GM23248 (cell line): ENCODE measurements around the gene ZC3H4.

ENCODE experiments used
- EZH2 ChIP-seq: fragments of 200-600 bp; sonication (generic); IDR thresholded peaks from 2 replicates; pipeline ENCODE4 v1.6.1; 2018; ENCODE audit warnings: antibody characterized with exemption, mild to moderate bottlenecking; ENCODE audit not compliant: insufficient read depth, poor library complexity, severe bottlenecking
- EZH2phosphoT487 ChIP-seq: fragments of 200-600 bp; sonication (generic); IDR thresholded peaks from 2 replicates; pipeline ENCODE4 v1.6.1; 2018; ENCODE audit warnings: antibody characterized with exemption, moderate library complexity, mild to moderate bottlenecking, low read depth; ENCODE audit not compliant: insufficient read depth

GRCh38 chr19:47036097-47036651 is 77.4 kb downstream of the ZC3H4 start:
- TF ChIP-seq EZH2 (no peak), EZH2phosphoT487 (no peak)
